Measurements from ENCODE around the gene USP2.

USP2 gene

DNA sequence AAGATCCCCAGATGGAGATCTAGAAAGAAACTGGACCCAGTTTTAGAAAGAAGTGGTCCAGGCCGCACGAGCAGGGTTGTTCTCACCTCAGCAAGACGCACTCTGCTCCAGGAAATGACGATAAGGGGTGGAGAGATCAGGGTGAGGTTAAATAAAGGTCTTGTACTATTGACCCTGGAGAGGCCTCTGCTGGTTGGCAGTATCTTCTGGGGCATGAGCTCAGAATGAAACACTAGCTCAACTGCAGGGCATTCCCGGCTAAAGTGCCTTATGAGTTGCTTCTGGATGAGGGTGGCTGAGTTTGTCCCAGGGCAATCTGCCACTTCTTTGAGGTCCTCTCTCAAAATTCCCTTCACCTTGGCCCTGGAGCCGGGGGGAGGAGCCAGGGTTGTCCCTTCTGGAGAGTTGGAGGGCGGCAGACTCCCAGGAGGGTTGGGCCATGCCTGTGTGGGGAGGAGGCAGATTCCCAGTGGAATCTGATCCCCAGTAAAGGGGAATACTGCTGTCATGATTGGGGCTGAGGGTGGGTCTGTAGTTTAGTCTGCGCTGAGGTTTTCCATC, 10.9 kb downstream of the USP2 start:
- H3K4ac ChIP-seq (ENCODE audit: low read depth in 1 of 2, low read length in 2 of 2): no peak overlapping the region
- H2AFZ ChIP-seq (ENCODE audit: low read depth, low read length): no peak overlapping the region
- H3K18ac ChIP-seq (ENCODE audit: low read depth in 1 of 2, low read length in 2 of 2): no peak overlapping the region
- no peak overlapping the region for H3K23ac ChIP-seq (ENCODE audit: low read length in 2 of 2)
- no peak overlapping the region for H3K4me3 ChIP-seq (ENCODE audit: insufficient read depth in 1 of 2, low read depth in 1 of 2, low read length in 2 of 2)
- no peak for DNase-seq
- H3K27ac ChIP-seq (ENCODE audit: low read length, poor library complexity, severe bottlenecking): no peak overlapping the region
- no peaks in the 10 kb centered on the region for H3K36me3 ChIP-seq (ENCODE audit: control insufficient read depth in 1 of 2, insufficient read depth in 2 of 2, low read depth in 1 of 2, low read length in 2 of 2)
- no peak overlapping the region for H2BK12ac ChIP-seq (ENCODE audit: low read length in 2 of 2)
- no peak overlapping the region for H2BK15ac ChIP-seq (ENCODE audit: low read depth, poor library complexity, severe bottlenecking)
- no peaks in the 10 kb centered on the region for H3K9me3 ChIP-seq (ENCODE audit: control insufficient read depth, low read length)
- no peak overlapping the region for H3K14ac ChIP-seq (ENCODE audit: low read length in 2 of 2)
- H3K9ac ChIP-seq (ENCODE audit: low read length): no peak overlapping the region
- WGBS: 73% methylated on average over 8 of the region's 8 CpGs
- H4K91ac ChIP-seq (ENCODE audit: low read length): no peak overlapping the region
- H2BK120ac ChIP-seq (ENCODE audit: low read depth, low read length): no peak overlapping the region
- peaks cover 3% of the 10 kb centered on the region for H3K4me1 ChIP-seq (ENCODE audit: control insufficient read depth, insufficient read depth, low read depth, low read length)
- H2AK5ac ChIP-seq (ENCODE audit: low read length, severe bottlenecking): no peak overlapping the region
- no peak overlapping the region for H4K8ac ChIP-seq (ENCODE audit: low read length)
- H2BK5ac ChIP-seq (ENCODE audit: low read depth, low read length, poor library complexity, severe bottlenecking): no peak overlapping the region
- H3K4me2 ChIP-seq (ENCODE audit: low read length, poor library complexity, severe bottlenecking): no peak overlapping the region
- H3K27me3 ChIP-seq (ENCODE audit: control insufficient read depth in 1 of 2, insufficient read depth in 1 of 2, low read length in 2 of 2): peaks cover 4 to 83% of the 10 kb centered on the region in 2 experiments
- no peaks in the 10 kb centered on the region for H3K79me1 ChIP-seq (replicated peaks; ENCODE audit: low read length, poor library complexity, severe bottlenecking)

- Histone ChIP-seq H2BK5ac (ENCODE audit: low read depth, low read length, poor library complexity, severe bottlenecking) (no peak overlapping the region), H3K4me2 (ENCODE audit: low read length, poor library complexity, severe bottlenecking) (no peak overlapping the region), H3K79me1 (replicated peaks; ENCODE audit: low read length, poor library complexity, severe bottlenecking) (no peaks in the 10 kb centered on the region), H3K27me3 (ENCODE audit: control insufficient read depth in 1 of 2, insufficient read depth in 1 of 2, low read length in 2 of 2) (peaks cover 15 to 84% of the 10 kb centered on the region in 2 experiments), H3K4me1 (ENCODE audit: control insufficient read depth, insufficient read depth, low read depth, low read length) (peaks cover 6% of the 10 kb centered on the region), H2AK5ac (ENCODE audit: low read length, severe bottlenecking) (no peak overlapping the region), H2BK120ac (ENCODE audit: low read depth, low read length) (no peak overlapping the region), H3K4me3 (ENCODE audit: insufficient read depth in 1 of 2, low read depth in 1 of 2, low read length in 2 of 2) (no peak overlapping the region), H3K9ac (ENCODE audit: low read length) (no peak overlapping the region), H3K14ac (ENCODE audit: low read length in 2 of 2) (no peak overlapping the region), H3K27ac (ENCODE audit: low read length, poor library complexity, severe bottlenecking) (no peak overlapping the region), H2BK15ac (ENCODE audit: low read depth, poor library complexity, severe bottlenecking) (no peak overlapping the region), H3K23ac (ENCODE audit: low read length in 2 of 2) (no peak overlapping the region), H3K9me3 (ENCODE audit: control insufficient read depth, low read length) (no peaks in the 10 kb centered on the region), H4K8ac (ENCODE audit: low read length) (no peak overlapping the region), H4K91ac (ENCODE audit: low read length) (no peak overlapping the region), H2AFZ (ENCODE audit: low read depth, low read length) (no peak overlapping the region), H2BK12ac (ENCODE audit: low read length in 2 of 2) (no peak overlapping the region), H3K4ac (ENCODE audit: low read depth in 1 of 2, low read length in 2 of 2) (no peak overlapping the region), H3K36me3 (ENCODE audit: control insufficient read depth in 1 of 2, insufficient read depth in 2 of 2, low read depth in 1 of 2, low read length in 2 of 2) (no peaks in the 10 kb centered on the region), H3K18ac (ENCODE audit: low read depth in 1 of 2, low read length in 2 of 2) (no peak overlapping the region)
- no peak for DNase-seq
- 70% methylated on average over 13 of the region's 13 CpGs for WGBS
These were observed 12.2 kb downstream of the USP2 start for GRCh38 chr11:119369132-119369925.

DNA sequence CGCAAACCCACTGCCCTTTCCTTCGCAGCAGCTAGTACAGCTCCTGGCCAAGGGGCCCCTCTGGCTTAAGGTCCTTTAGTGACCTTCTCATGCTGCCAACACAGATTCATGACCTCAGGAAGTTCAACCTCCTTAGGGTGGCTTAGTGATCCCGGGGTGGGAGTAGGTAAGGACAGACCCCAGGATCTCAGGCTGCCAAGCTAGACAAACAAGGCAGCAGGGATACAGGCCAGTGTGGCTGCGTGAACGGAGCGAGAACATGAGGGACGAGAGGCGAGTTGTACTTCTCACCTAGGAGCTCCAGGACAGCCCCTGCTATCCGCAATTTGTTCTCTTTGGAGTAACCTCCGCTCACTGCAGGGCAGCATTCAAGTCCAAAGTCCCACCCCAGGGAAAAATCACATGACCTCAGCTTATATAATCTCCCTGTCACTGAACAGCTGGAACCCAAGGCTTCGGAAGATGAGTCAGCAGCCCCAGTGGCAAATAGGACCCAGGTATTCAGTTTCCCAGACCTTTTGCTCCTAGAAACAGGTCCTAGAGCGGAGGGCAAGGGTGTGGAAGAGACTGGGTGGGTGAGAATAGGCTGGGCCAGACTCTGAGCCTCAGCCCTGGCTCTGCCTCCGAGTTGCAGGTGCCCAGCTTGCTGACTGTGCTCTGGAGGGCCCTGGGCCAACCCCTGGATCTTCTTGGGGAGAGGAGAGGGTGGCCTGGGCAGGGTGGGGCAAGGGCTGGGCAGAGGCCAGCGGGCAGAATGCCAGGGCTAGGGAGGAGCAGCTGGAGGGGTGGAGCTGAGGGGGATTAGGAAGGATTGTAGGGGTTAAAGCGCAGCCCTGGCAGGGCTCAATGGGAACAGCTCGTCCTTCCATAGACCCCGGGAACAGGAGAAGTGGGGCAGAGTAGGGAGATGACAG, 13.1 kb downstream of the USP2 start:
- Histone ChIP-seq H3K27me3 (ENCODE audit: control insufficient read depth in 1 of 2, insufficient read depth in 1 of 2, low read length in 2 of 2) (peaks cover 18 to 87% of the 10 kb centered on the region in 2 experiments), H3K27ac (ENCODE audit: low read length, poor library complexity, severe bottlenecking) (no peak overlapping the region), H3K36me3 (ENCODE audit: control insufficient read depth in 1 of 2, insufficient read depth in 2 of 2, low read depth in 1 of 2, low read length in 2 of 2) (no peaks in the 10 kb centered on the region), H4K91ac (ENCODE audit: low read length) (peak overlapping the region; percentile 43), H4K8ac (ENCODE audit: low read length) (peak overlapping the region; percentile 7), H3K9me3 (ENCODE audit: control insufficient read depth, low read length) (no peaks in the 10 kb centered on the region), H2BK12ac (ENCODE audit: low read length in 2 of 2) (peak overlapping the region in 1 of 2 experiments; percentile 54), H2AK5ac (ENCODE audit: low read length, severe bottlenecking) (no peak overlapping the region), H3K4me2 (ENCODE audit: low read length, poor library complexity, severe bottlenecking) (no peak overlapping the region), H3K9ac (ENCODE audit: low read length) (no peak overlapping the region), H3K4me3 (ENCODE audit: insufficient read depth in 1 of 2, low read depth in 1 of 2, low read length in 2 of 2) (no peak overlapping the region), H2BK15ac (ENCODE audit: low read depth, poor library complexity, severe bottlenecking) (peak overlapping the region; percentile 63), H3K14ac (ENCODE audit: low read length in 2 of 2) (no peak overlapping the region), H2BK120ac (ENCODE audit: low read depth, low read length) (no peak overlapping the region), H3K23ac (ENCODE audit: low read length in 2 of 2) (peak overlapping the region in 1 of 2 experiments; percentile 32), H2AFZ (ENCODE audit: low read depth, low read length) (no peak overlapping the region), H3K4me1 (ENCODE audit: control insufficient read depth, insufficient read depth, low read depth, low read length) (peaks cover 14% of the 10 kb centered on the region), H2BK5ac (ENCODE audit: low read depth, low read length, poor library complexity, severe bottlenecking) (no peak overlapping the region), H3K79me1 (replicated peaks; ENCODE audit: low read length, poor library complexity, severe bottlenecking) (no peaks in the 10 kb centered on the region), H3K18ac (ENCODE audit: low read depth in 1 of 2, low read length in 2 of 2) (peak overlapping the region in 1 of 2 experiments; percentile 76), H3K4ac (ENCODE audit: low read depth in 1 of 2, low read length in 2 of 2) (no peak overlapping the region)
- 60% methylated on average over 16 of the region's 17 CpGs for WGBS
- peak; percentile 48 for DNase-seq
